Epithelial cell of proximal tubule (primary cell): Measurements from ENCODE around the gene HTN1. TPM values are rescaled to one million over a fixed set of nuclear protein-coding genes. Genes with fewer than 3 reads are reported as not detected.
"Not testable (repeated sequence)": the region's sequence is repeated elsewhere in the genome, so short reads cannot be mapped to it uniquely, and the experiment has no call there.

ENCODE experiments used
- DNase-seq: peaks from one replicate; pipeline ENCODE4 v3.0.0-alpha.2; 2011; ENCODE audit warnings: low read depth
- H3K4me3 ChIP-seq: 2 replicates; pipeline ENCODE4 v1.5.1; 2011; ENCODE audit warnings: low read depth, mild to moderate bottlenecking, low read length
- total RNA-seq: library from RNA; depleted of rRNA; stranded (reverse); fragments of >200 nt; gene quantifications from 2 replicates; pipeline ENCODE4 v1.2.3, GENCODE V29; 2015
- TF ChIP-seq, protein P1 (sequence below): conservative IDR thresholded peaks from 2 replicates; pipeline ENCODE4 v1.5.1; 2012; ENCODE audit warnings: low read depth, mild to moderate bottlenecking, low read length

Gene HTN1
- total RNA-seq = not detected in 2 replicates

DNA sequence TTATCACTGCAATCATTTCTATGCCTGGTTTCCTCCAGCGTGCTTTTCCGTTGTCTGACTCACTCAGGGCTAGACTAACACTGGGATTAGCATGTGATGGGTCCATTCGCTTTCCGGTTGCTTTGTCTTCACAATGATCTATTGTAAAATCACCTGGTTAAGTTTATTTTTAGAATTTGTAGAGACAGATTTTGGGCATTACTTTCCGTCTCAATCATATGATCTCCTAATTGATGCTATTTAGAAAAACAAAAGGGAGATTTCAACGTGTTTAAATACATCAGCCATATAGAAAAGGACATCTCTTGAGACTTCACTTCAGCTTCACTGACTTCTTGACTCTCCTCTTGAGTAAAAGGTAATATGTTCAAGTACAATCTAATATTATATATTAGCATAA, at the start of gene HTN1:
Gene HTN1 (plus strand): TSS at position 301 of the 400 bp plus-strand sequence. CDS start 2,639 bp downstream, outside the sequence.
- H3K4me3 ChIP-seq, DNase-seq: not testable (repeated sequence)

DNA sequence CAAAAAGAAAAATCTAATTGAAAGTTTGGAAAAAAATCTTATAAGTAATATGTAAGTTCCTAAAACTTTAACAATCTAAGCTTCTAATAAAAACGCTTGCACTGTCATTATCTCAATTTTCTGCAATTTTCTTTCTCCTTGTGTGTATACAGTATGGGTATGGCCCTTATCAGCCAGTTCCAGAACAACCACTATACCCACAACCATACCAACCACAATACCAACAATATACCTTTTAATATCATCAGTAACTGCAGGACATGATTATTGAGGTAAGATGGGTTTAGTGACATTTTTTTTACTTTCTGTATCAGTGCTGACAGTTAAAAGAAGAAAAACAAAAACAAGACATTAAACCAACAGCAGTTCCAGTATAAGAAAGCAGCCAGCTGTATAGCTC, 49.5 kb upstream of the HTN1 start:
- TF ChIP-seq, protein P1, sequence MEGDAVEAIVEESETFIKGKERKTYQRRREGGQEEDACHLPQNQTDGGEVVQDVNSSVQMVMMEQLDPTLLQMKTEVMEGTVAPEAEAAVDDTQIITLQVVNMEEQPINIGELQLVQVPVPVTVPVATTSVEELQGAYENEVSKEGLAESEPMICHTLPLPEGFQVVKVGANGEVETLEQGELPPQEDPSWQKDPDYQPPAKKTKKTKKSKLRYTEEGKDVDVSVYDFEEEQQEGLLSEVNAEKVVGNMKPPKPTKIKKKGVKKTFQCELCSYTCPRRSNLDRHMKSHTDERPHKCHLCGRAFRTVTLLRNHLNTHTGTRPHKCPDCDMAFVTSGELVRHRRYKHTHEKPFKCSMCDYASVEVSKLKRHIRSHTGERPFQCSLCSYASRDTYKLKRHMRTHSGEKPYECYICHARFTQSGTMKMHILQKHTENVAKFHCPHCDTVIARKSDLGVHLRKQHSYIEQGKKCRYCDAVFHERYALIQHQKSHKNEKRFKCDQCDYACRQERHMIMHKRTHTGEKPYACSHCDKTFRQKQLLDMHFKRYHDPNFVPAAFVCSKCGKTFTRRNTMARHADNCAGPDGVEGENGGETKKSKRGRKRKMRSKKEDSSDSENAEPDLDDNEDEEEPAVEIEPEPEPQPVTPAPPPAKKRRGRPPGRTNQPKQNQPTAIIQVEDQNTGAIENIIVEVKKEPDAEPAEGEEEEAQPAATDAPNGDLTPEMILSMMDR = no peak
- no peak overlapping the region for H3K4me3 ChIP-seq
- no peak for DNase-seq

DNA sequence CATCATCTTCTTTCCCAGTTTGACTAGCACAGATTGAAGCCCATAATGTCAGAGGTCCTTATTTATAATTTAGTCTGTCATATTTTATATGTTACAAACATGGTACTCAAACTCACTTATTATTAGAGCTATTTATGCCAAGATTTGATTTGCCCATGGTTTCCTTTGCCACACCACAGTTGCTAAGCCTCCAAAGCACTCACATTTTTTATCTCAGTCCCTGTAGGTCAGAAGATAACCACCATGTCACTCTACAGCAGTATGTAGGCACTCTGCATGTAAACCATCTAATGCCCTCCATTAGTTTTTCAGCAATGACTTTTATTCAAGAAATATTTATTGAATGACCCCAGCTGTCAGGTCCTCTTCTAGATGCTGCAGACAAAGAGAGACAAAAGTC, 47.7 kb upstream of the HTN1 start:
- TF ChIP-seq, protein P1 = no peak
- no peak for DNase-seq
- H3K4me3 ChIP-seq = no peak overlapping the region

DNA sequence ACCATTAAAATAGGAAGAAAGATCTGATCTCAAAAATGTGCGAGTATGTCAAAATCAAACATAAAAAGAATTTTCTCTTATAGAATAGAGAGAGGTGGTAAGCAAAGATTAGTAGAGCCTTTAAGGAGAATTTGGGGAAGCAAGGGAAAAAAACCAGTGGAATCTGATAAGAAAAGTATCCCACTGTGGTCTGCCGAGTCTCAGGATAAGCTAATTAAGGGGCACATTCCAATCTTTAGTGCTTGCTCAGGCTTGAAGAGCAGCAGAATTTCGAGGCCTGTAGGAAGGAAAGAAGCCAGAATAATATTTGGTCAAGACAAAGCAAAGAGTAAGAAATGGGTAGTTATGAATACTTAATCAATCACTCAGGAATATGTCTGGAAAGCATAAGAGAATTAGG, 41.5 kb upstream of the HTN1 start:
- TF ChIP-seq, protein P1 = no peak
- H3K4me3 ChIP-seq = no peak overlapping the region
- DNase-seq = no peak

DNA sequence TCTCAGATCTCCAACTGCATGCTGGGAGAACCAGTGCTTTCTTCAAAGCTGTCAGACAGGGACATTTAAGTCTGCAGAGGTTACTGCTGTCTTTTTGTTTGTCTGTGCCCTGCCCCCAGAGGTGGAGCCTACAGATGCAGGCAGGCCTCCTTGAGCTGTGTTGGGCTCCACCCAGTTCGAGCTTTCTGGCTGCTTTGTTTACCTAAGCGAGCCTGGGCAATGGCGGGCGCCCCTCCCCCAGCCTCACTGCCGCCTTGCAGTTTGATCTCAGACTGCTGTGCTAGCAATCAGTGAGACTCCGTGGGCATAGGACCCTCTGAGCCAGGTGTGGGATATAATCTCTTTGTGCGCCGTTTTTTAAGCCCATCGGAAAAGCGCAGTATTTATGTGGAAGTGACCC, 31.2 kb upstream of the HTN1 start:
- not testable (repeated sequence) for H3K4me3 ChIP-seq, DNase-seq

- no peak overlapping the region for H3K4me3 ChIP-seq
- no peak for DNase-seq
- TF ChIP-seq, protein P1 = no peak
Observed at GRCh38 chr4:70023218-70023617, 27.0 kb upstream of the HTN1 start.

- no peak overlapping the region for H3K4me3 ChIP-seq
- TF ChIP-seq, protein P1 = no peak
- no peak for DNase-seq
Observed at GRCh38 chr4:70027011-70027410, 23.2 kb upstream of the HTN1 start.

GRCh38 chr4:70028159-70028558, 22.1 kb upstream of the HTN1 start, which contains the start of gene HTN3:
Gene HTN3, plus strand, starts transcription at chr4:70028459. Its CDS starts 2,282 bp downstream, at chr4:70030741.
- H3K4me3 ChIP-seq, DNase-seq: not testable (repeated sequence)

DNA sequence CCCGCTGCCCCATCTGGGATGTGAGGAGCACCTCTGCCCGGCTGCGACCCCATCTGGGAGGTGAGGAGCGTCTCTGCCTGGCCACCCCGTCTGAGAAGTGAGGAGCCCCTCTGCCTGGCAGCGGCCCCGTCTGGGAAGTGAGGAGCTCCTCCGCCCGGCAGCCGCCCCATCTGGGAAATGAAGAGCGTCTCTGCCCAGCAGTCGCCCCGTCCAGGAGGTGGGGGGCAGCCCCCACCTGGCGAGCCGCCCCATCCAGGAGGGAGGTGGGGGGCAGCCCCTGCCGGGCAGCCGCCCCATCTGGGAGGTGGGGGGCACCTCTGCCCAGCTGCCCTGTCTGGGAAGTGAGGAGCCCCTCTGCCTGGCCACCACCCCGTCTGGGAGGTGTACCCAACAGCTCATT, 12.7 kb upstream of the HTN1 start:
- not testable (repeated sequence) for DNase-seq, H3K4me3 ChIP-seq

DNA sequence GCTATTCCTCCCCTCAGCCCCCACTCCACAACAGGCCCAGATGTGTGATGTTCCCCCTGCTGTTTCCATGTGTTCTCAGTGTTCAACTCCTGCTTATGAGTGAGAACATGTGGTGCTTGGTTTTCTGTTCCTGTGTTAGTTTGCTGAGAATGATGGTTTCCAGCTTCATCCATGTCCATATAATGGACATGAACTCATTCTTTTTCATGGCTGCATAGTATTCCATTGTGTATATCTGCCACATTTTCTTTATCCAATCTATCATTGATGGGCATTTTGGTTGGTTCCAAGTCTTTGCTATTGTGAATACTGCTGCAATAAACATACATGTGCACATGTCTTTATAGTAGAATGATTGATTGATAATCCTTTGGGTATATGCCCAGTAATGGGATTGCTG, 10.3 kb upstream of the HTN1 start:
- not testable (repeated sequence) for DNase-seq, H3K4me3 ChIP-seq
